ENCODE data around the gene CLDN1. TPM values are rescaled to one million over a fixed set of nuclear protein-coding genes. Genes with fewer than 3 reads are reported as not detected.

The CLDN1 gene
- total and polyA plus RNA-seq, 2 of the 13 experiments (the other 11 are each of a cell fraction or from before 2014, with no cell fraction given), result 42.7 to 51.6 TPM

- TF ChIP-seq ZFP36 (IDR thresholded peaks at IDR 0.05; ENCODE audit: borderline replicate concordance, low read depth, low read length, partially characterized antibody) (no peak), CHD2 (IDR thresholded peaks at IDR 0.05; ENCODE audit: low read depth, low read length) (no peak), SALL1 (CRISPR knock-in tag; IDR thresholded peaks at IDR 0.05) (peak; percentile 95), ZNF44 (CRISPR knock-in tag; IDR thresholded peaks at IDR 0.05) (no peak), STAG1 (CRISPR knock-in tag; IDR thresholded peaks at IDR 0.05) (no peak; the same call in 1 of the 2 replicates), RNF2 (conservative IDR thresholded peaks at IDR 0.05; ENCODE audit: low read depth) (no peak), MZF1 (CRISPR knock-in tag; IDR thresholded peaks at IDR 0.05; ENCODE audit: borderline replicate concordance) (no peak), ZNF142 (CRISPR knock-in tag; IDR thresholded peaks at IDR 0.05) (no peak), HNF1A (IDR thresholded peaks at IDR 0.05; ENCODE audit: low read depth) (peak; percentile 62; the same call in 1 of the 2 replicates), HNF1A (CRISPR knock-in tag; IDR thresholded peaks at IDR 0.05; ENCODE audit: borderline replicate concordance) (peak; percentile 80; the same call in 1 of the 2 replicates), CAMTA2 (CRISPR knock-in tag; IDR thresholded peaks at IDR 0.05; ENCODE audit: borderline replicate concordance) (no peak), PAX8 (CRISPR knock-in tag; IDR thresholded peaks at IDR 0.05; ENCODE audit: borderline replicate concordance) (no peak), NFAT5 (CRISPR knock-in tag; IDR thresholded peaks at IDR 0.05) (no peak)
Measured at GRCh38 chr3:190330936-190331734, 8.9 kb upstream of the CLDN1 start (continued).
